GM21367 (cell line): ENCODE results near the gene PTPN3.
A peak's percentile ranks its signal among the peaks of the same experiment; 100 is the strongest.

Experiments
- ATAC-seq: cut with Tn5 transposase; IDR thresholded peaks from one replicate; pipeline ENCODE4 v1.9.1; 2021; ENCODE audit not compliant: unreplicated experiment

The PTPN3 gene

GRCh38 chr9:109428854-109429253, 69.3 kb downstream of the PTPN3 start:
- no peak for ATAC-seq

DNA sequence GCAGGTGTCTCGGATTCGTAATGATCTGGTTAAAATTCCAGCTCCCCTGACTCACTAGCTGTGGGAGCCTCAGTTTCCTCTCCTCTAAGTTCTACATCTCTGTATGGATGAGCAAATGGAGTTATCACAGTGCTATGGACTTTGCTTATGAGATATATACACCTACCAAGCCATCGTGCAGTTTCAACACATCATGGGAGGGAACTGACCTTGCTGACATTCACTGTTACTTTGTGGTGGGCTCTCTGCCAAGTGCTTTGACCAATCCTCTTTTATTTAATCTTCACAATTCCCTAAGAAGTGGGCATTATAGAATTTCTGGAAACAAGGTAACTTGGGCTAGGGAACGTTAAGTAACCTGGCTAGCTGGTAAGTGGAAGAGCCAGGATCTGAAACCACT, 70.2 kb downstream of the PTPN3 start:
- no peak for ATAC-seq

DNA sequence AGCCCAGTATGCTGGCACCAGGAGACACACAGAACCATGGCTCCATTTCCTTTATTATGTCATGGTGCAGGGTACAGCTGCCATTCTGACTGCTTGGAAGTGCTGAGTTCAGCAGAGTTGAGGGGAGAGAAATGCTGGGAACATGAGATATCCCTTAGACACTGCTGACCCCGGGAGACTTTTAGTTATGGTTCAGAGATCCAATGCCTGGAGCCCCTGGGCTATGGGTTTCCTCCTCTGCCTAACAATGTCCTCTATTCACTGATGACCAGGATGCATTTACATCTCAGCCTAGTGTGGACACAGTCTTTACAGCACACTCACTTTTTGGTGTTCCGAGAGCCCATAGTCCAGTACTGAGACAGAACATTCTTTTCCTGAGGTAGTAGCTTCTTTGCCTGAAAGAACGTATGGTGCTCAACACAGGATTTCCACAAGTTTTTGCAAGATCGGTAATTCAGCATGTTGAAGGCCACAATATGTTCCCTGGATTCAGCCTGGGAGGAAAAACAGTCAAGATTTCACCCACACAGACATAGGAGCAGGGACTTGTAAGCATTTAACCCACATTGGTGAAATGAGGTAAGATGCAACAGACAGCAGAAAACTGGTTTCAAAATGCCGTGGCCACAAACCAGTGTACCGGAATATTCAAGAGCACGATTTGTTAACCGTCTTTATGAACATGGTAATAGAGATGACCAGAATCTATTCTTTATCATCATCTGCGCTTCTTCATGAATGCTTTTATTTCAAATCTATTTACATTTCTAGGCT, 71.3 kb downstream of the PTPN3 start:
- ATAC-seq = no peak

DNA sequence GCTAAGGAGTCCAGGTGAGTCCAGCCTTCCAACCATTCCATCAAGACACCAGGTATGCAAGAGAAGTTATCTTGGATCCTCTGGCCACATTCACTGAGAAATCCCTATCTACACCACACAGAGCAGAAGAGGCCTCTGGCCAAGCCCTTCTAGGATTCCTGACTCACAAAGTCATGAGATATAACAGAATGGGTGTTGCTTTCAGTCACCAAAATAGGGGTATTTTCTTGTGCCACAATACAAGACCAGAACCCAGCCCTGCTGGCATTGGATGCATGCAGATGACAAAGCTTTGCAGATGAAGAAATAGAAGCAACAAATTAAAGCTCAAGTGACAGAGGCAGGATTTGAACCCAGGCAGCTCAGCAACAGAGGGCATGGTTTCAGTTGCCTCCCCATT, 73.5 kb downstream of the PTPN3 start:
- ATAC-seq = no peak

DNA sequence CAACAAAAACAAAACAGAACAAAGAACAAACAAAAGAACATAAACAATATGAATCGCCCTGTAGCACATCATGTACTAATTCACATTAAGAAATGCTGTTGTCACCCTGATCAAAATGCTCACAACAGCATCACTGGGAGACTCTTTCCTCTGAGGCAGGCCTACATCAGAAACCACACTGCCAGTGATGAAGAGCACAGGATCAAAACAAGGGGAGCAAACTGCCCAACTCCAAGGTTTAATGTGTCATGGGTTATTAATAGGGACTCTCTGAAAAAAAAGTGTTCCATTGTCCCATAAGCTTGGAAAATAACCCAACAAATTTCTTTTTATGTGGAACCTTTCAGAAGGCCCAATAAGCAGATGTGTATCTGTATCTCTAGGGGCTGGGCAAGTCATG, 74.2 kb downstream of the PTPN3 start:
- no peak for ATAC-seq

DNA sequence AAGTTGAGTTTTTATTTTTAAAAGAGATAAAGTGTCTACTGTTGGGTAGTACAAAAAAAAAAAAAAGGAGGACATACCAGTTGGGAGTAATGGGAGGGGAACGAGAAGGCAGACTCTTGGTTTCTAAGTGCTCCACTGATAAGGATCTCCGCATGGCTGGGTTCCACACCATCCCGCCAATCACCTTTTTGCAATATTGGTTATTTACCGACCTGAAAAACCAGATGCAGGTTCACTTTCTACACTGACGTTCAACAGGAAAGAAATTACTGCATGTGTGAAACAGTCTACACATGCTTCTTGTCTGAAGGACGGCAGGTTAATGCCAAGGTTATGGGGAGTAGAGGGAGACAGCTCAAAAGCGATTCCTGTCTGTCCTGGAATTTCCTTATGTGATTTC, 75.5 kb downstream of the PTPN3 start:
- peak; percentile 87 for ATAC-seq

DNA sequence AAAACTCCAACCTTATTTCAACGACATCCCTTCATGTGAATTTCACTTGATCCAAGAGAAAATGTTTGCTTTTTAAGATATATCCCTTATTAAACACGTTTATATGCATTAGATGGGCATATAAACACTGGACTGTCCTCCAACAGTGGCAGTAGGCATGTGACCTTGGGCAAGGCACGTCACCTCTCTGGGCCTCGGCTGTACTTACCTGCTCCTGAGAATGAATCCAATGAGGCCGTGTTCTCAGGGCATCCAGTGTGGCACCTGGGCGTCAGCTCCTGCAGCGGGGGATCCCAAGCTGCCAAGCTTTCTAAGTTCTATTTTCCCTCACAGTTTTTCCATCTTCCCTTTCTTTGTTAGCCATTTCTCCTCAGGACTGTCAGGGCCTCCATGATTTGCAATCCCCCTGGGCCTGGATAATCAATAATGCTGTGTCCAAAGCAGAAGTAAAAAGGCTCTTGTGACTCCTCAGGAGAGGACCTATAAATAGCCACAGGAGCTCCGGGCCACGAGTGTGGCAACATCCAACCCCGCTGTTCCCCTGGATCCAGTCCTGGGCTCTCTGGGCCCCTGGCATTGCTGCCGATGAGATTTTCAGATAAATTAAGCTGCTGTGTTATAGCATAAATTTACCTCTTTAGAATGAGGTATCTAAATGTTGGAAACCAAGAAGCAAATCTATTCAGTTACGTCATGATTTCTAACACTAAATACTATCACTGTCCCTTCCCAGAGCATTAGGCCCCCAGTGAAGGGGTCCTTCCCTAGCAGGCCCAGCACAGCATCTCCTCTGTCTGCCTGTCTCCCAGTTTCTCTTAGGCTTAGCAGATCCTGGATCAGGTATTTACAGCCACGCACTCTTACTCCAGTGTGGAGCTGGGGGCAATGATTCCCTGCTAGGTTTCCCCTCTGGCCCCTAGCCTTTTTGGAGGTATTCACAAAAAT, 76.8 kb downstream of the PTPN3 start:
- no peak for ATAC-seq

DNA sequence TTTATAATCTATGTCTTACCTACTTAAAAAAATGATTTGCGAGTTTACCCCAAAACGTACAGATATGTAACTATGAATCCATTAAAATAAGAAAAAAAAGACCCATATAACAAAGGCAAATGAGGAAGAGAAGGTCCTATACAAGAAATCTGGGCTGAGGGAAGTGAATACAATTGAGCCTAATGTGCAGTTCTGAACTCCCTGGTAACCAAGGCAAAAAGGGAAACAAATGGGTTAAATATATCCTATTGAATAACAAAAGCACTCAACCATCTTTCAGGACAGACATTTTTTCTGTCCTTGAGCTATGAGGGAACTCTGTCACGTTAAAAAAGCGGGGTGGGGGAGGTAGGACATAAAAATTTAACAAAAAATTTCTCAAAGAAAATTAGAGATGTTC, 78.6 kb downstream of the PTPN3 start:
- ATAC-seq = no peak

DNA sequence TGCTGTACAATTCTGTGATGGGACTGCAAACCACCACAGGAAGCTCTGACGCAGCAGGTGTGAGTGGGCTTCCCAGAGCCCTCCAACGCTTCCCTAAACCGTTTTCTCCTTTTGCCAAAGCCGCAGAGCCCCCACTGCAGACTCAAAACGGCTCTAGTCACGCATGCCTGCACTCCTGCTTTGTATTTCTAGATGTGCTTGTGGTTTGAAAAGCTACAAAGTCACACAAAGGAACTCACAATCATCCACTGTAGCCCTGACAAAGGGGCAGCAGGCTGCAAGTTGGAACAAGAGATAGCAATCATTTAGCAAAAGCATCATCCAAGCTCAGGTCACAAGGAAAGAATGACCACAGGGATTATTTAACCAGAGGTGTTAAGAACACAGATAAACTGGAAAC, 79.3 kb downstream of the PTPN3 start:
- no peak for ATAC-seq

DNA sequence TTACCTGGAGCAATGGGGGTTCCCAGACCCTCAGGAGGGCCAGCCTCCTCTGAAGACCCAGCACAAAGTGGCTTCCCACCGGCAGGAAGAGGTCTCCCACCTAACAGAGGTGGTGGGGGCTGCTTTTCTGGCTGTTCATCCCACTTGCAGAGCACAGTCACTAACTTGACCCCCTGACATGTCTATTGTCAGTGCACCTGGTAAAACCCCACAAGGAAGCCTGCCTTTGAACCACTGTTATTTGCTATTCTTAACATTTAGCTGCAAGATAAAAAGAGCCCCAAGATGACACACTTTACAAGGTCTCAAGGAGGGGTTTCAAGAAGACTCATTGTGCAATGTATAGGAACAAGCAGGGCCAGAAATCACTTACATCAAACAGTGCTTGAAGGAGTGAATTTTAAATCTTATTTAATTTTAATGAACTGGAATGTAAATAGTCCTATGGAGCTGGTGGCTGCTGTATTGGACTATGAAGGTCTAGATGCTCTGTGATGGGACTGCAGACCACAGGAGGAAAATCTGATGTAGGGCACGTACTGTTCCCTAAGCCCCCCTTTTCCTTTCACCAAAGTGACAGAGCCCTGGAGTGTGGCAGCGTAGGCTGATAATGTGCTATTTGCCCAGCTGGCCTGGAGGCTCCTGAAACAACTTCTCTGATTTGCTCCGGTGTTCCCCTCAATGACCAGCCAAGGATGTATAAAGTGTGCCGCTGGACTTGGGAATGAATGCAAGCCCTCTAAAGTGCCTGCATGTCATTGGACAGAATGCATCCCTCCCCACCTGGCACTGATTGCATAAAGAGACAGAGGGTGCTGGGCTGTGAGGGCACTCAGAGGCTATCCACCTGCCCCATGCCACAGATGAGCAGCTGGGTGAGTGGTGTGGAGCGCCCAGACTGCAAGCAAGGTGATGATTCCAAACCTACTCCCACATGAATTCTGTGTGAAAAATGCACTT, 80.2 kb downstream of the PTPN3 start:
- ATAC-seq = no peak

DNA sequence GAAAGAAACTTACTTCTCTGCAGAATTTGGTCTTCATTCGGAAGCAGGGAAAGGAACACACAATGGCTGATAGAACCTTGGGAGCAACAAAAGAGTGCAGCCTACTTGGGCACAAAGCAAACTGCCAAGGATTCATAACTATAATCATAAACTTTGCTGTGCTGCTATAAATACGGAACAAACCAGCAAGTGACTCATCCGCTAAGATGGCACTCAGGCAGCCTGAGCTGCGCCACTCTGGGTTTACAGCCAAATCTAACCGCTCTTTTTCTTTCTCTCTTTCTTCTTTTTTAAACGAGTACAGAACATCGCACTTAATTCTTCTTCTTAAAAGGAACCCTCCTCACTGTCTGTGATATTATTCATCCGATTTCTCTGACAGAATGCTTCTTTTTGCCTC, 81.1 kb downstream of the PTPN3 start:
- ATAC-seq = no peak

- ATAC-seq = peak; percentile 49
Measured at GRCh38 chr9:109416135-109416706, 81.9 kb downstream of the PTPN3 start.

DNA sequence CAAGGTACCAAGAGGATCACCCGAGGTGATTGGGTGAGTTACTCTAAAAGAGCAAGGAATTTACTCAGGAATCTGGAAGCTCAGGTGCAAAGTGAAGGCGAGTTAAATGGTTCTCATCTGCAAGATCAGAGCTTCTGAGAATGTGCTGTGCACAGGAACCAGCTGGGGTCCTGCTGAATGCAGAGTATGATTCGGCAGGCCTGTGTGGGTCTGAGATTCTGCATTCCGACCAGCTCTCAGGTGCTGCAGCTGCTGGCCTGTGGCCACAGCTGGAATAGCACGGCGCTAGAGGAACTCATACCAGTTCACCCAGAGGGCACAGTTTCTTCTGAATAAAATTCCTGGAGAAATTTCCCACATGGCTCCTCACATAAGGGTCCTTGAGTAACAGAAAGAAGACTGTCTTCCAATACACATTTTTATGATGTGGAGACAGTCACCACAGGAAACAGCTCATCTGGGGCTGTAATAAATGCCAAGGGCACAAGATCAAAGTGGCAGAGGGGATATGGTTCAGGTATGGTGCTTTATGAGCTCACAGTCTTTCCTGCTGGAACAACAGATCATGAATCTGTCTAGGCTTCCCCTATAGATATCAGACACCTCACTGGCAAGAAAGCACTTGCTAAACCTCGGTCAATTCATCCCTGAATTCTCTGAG, 83.9 kb downstream of the PTPN3 start:
- ATAC-seq = no peak

DNA sequence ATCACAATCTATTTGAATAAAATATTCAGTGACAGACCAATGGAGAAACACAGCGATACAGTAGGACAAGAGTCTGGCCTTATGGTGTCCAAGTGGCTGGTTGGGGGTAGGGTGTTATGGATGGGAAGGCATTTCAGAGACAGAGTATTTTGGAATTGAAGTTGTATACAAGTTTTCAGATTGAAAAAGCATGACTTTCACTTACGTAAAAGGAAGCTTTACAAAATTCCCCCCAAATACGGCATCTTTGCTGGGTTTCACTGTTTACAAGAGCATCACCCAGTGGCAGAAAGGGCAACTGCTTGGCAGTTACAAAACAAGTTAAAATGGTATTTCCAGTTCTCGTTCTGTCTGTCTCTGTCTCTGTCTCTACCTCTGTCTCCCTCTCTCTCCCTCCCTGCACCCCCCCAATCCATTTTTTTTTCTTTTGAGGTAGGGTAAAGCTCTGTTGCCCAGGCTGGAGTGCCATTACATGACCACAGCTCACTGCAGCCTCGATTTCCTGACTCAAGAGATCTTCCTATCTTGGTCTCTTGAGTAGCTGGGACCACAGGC, 86.2 kb downstream of the PTPN3 start:
- peak; percentile 45 for ATAC-seq

GRCh38 chr9:109411069-109411761, 86.9 kb downstream of the PTPN3 start:
- ATAC-seq = peak; percentile 71

DNA sequence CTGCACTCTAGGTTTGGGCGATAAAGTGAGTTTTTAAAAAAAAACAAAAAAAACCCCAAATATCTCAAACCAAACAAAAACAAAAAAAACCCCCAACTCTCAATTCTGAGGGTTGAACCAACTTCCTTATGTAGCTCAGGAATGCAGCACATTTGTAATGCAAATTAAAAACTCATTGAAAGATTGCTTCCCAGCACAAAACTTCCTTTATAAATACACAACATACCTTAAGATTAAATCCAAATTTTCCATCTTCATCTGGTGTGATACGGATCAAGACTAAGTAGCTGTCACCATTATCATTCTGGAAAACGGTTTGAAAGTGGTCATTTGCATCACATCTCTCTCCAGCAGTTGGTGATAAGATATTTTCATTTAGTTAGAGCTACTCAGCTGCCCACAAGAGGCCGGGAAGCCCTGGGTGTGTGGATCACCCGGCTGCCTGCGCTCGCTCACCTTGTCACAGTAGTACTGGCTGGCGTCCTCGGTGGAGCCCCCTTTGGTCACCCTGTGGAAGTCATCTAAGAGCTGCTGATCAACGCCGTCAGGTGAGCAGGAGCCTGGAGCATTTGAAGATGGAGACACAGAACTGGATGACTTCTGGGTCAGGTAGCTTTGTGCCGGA, 88.2 kb downstream of the PTPN3 start:
- no peak for ATAC-seq

DNA sequence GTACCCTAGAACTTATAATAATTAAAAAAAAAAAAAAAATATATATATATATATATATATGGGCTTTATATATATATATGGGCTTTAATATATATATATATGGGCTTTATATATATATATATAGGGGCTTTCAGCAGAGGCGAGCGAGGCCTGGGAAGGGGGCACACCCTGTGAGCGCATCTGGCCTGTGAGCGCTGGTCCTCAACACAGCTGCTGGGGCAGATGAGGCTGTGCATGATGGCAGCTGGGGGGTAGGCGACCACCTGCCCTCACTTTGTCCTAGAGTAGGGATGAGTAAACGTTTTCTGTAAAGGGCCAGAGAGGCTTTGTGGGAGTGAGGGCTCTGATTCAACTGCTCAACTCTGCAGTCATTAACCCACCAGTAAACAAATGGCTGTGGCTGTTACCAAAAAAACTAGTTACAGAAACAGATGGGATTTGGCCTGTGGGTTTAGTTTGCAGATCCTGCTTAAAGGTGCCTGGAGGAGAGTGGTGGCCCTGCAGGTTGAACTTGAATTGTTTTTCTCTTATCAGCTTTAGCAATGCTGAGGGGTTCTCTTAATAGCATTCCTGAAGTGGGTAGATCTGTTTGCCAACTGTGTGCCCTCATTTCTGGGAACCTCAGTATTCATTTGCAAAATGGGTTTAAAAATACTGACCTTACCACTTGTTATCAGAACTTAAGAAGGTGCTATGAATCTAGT, 89.2 kb downstream of the PTPN3 start:
- ATAC-seq = no peak

DNA sequence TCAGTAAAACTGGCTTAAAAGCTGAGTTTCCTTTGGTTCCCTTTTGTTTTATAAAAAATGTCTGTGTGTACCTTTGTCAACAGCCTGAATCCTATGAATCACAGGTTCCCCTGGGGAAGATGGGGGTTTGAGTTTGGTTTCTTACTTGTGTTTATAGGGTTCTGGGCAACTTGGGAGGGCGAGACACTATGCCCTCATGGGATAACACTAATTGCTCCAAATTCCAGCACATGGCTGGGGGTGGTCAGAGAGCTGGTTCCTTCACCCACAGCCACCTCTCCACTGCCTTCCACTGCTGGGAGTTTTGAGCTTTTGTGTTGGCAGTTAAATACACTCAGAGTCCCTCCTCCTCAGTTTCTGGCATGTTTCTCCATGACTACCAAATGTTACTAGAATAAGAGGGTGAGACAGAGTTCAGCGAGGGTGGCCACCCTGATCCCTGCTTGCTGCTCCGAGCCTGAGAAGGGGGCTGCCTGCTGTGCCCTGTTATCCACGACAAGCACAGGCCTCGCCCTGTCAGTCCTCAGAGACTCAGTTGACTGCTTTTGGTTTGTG, 94.3 kb downstream of the PTPN3 start:
- no peak for ATAC-seq
